Spinal cord (tissue), 10 donors: Measurements from ENCODE around the gene AK9. TPM values are rescaled to one million over a fixed set of nuclear protein-coding genes. Genes with fewer than 3 reads are reported as not detected.

Experiments used
- DNase-seq, 6 donors: peaks; one replicate each; pipeline versions ENCODE4 v3.0.0 to v3.0.0-alpha.2; 2013 to 2015; ENCODE audit warnings: low spot score in 6 of 6, low read depth in 4 of 6
- H3K27ac ChIP-seq: one replicate; pipeline ENCODE4 v1.5.1; 2013; ENCODE audit warnings: low read depth, low read length, control low read depth
- H3K27me3 ChIP-seq: one replicate; pipeline ENCODE4 v1.6.1; 2013; ENCODE audit warnings: low read length; ENCODE audit not compliant: control insufficient read depth, insufficient read depth
- H3K36me3 ChIP-seq: one replicate; pipeline ENCODE4 v1.6.1; 2013; ENCODE audit warnings: low read length; ENCODE audit not compliant: control insufficient read depth, insufficient read depth
- H3K4me1 ChIP-seq: one replicate; pipeline ENCODE4 v1.6.1; 2013; ENCODE audit warnings: low read length; ENCODE audit not compliant: control insufficient read depth, insufficient read depth
- H3K4me3 ChIP-seq: one replicate; pipeline ENCODE4 v1.5.1; 2013; ENCODE audit warnings: low read depth, low read length, control low read depth
- H3K9me3 ChIP-seq: one replicate; pipeline ENCODE4 v1.6.1; 2013; ENCODE audit warnings: low read length; ENCODE audit not compliant: control insufficient read depth, insufficient read depth
- WGBS: methylation state at CpG from one replicate; pipeline ENCODE4 v1.1.5; 2013; ENCODE audit warnings: missing lambda C conversion rate; ENCODE audit not compliant: insufficient coverage; 5-methylcytosine and 5-hydroxymethylcytosine counted together
- polyA plus RNA-seq, 2 donors: library from polyadenylated mRNA; unstranded; fragments of 120-200 nt; gene quantifications; one replicate each; pipeline ENCODE4 v1.2.1, GENCODE V29; 2013; ENCODE audit not compliant: insufficient read length in 2 of 2
- total RNA-seq, 2 donors: library from RNA; depleted of rRNA in 1 of 2; stranded (reverse); fragments of 120-200 nt in 1 of 2; fragments of >200 nt in 1 of 2; gene quantifications; one replicate each; pipeline versions ENCODE4 v1.2.3 to v1.2.4, GENCODE V29; 2013 to 2014
- donor health status: healthy.

AK9 gene
- total and polyA plus RNA-seq, 4 donors: 15.0 to 33.3 (median 20.9) TPM

GRCh38 chr6:109480993-109481480 lies 210.0 kb downstream of the AK9 start:
- H3K27ac ChIP-seq: no peak overlapping the region
- no peaks in the 10 kb centered on the region for H3K27me3 ChIP-seq
- H3K4me1 ChIP-seq: peaks cover 8% of the 10 kb centered on the region
- H3K9me3 ChIP-seq: no peaks in the 10 kb centered on the region
- H3K36me3 ChIP-seq: peaks cover 6% of the 10 kb centered on the region
- DNase-seq: no peak
- no peak overlapping the region for H3K4me3 ChIP-seq
- 90% methylated on average over 6 of the region's 7 CpGs for WGBS

DNA sequence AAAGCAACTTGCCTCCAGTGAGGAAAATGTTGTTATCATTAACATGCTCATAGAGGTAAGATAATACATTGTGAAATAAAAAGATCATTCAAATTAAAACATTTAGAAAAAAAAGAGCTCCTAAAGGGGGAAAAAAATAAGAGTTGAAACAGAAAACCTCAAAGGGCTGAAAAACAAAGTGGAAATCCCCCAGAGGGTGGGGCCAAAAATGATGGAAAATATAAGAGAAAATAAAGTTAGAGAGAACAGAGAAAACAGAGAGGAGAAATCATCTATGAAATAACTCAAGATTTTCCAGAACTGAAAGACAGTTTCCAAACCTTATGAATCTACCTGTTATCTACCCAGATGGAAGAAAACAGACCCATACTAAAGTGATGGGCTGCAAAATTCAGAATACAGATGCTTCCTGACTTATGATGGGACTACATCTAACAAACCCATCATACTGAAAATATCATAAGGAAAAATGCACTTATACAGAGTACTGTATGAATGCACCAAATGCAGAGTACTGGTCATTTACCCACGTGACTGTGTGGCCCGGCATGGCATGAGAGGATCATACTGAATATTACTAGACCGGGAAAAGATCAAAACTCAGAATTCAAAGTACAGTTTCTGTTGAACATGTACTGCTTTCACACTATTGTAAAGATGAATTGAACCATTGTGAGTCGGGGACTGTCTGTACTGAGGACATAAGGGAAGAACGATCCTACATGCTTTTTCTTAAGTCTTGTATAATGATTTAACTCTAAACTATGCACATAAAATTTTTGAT lies 212.0 kb downstream of the AK9 start:
- no peak overlapping the region for H3K4me3 ChIP-seq
- no peaks in the 10 kb centered on the region for H3K9me3 ChIP-seq
- H3K27me3 ChIP-seq: no peaks in the 10 kb centered on the region
- no peak for DNase-seq
- peaks cover 10% of the 10 kb centered on the region for H3K36me3 ChIP-seq
- WGBS: no CpG with 5 or more reads among the region's 5 CpGs
- peaks cover 8% of the 10 kb centered on the region for H3K4me1 ChIP-seq
- H3K27ac ChIP-seq: no peak overlapping the region

GRCh38 chr6:109478222-109478805 lies 212.7 kb downstream of the AK9 start:
- Histone ChIP-seq H3K4me3 (no peak overlapping the region), H3K36me3 (peaks cover 15% of the 10 kb centered on the region), H3K4me1 (peaks cover 8% of the 10 kb centered on the region), H3K9me3 (no peaks in the 10 kb centered on the region), H3K27ac (no peak overlapping the region), H3K27me3 (no peaks in the 10 kb centered on the region)
- 65% methylated on average over 6 of the region's 9 CpGs for WGBS
- DNase-seq: no peak

DNA sequence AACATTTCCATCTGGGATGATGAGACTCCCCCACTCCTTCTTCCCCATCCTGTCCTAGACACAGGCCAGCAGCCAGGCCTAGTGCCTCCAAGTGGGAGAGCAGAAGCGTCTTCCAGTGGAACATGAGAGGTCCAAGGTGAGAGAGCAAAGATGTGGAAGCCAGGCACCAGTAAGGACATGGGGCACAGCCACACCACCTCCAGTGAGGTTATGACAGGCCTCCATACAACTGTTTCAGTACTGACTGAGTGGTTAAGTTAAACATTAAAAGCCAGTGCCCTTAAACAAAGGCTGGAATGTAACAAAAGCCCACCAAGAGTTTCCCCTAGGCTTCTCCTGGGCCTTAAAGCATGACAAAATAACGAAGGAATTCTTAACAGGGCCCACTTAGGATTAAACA lies 213.3 kb downstream of the AK9 start:
- Histone ChIP-seq H3K27me3 (no peaks in the 10 kb centered on the region), H3K36me3 (peaks cover 21% of the 10 kb centered on the region), H3K4me3 (no peak overlapping the region), H3K27ac (no peak overlapping the region), H3K9me3 (no peaks in the 10 kb centered on the region), H3K4me1 (peaks cover 8% of the 10 kb centered on the region)
- 41% methylated on average over 2 of the region's 2 CpGs for WGBS
- DNase-seq: no peak

GRCh38 chr6:109477184-109477583 lies 213.8 kb downstream of the AK9 start:
- H3K36me3 ChIP-seq: peaks cover 26% of the 10 kb centered on the region
- H3K27ac ChIP-seq: no peak overlapping the region
- peaks cover 5% of the 10 kb centered on the region for H3K4me1 ChIP-seq
- DNase-seq: no peak
- no peak overlapping the region for H3K4me3 ChIP-seq
- H3K9me3 ChIP-seq: no peaks in the 10 kb centered on the region
- no CpG with 5 or more reads among the region's 2 CpGs for whole genome bisulfite sequencing
- no peaks in the 10 kb centered on the region for H3K27me3 ChIP-seq

GRCh38 chr6:109475625-109476024 lies 215.4 kb downstream of the AK9 start:
- Histone ChIP-seq H3K9me3 (no peaks in the 10 kb centered on the region), H3K4me3 (no peak overlapping the region), H3K27me3 (no peaks in the 10 kb centered on the region), H3K36me3 (peaks cover 33% of the 10 kb centered on the region), H3K27ac (no peak overlapping the region), H3K4me1 (no peaks in the 10 kb centered on the region)
- WGBS: no CpG with 5 or more reads among the region's 2 CpGs
- DNase-seq: no peak

GRCh38 chr6:109474995-109475394 lies 216.0 kb downstream of the AK9 start:
- Histone ChIP-seq H3K9me3 (no peaks in the 10 kb centered on the region), H3K27me3 (no peaks in the 10 kb centered on the region), H3K4me1 (no peaks in the 10 kb centered on the region), H3K27ac (no peak overlapping the region), H3K36me3 (peaks cover 36% of the 10 kb centered on the region), H3K4me3 (no peak overlapping the region)
- WGBS: 90% methylated on average over 2 of the region's 4 CpGs
- DNase-seq: no peak

- WGBS: 97% methylated on average over 3 of the region's 3 CpGs
- Histone ChIP-seq H3K4me1 (no peaks in the 10 kb centered on the region), H3K4me3 (no peak overlapping the region), H3K27ac (no peak overlapping the region), H3K36me3 (peaks cover 40% of the 10 kb centered on the region), H3K9me3 (no peaks in the 10 kb centered on the region), H3K27me3 (no peaks in the 10 kb centered on the region)
- DNase-seq: no peak
Measured at GRCh38 chr6:109473120-109473519, 217.9 kb downstream of the AK9 start.

DNA sequence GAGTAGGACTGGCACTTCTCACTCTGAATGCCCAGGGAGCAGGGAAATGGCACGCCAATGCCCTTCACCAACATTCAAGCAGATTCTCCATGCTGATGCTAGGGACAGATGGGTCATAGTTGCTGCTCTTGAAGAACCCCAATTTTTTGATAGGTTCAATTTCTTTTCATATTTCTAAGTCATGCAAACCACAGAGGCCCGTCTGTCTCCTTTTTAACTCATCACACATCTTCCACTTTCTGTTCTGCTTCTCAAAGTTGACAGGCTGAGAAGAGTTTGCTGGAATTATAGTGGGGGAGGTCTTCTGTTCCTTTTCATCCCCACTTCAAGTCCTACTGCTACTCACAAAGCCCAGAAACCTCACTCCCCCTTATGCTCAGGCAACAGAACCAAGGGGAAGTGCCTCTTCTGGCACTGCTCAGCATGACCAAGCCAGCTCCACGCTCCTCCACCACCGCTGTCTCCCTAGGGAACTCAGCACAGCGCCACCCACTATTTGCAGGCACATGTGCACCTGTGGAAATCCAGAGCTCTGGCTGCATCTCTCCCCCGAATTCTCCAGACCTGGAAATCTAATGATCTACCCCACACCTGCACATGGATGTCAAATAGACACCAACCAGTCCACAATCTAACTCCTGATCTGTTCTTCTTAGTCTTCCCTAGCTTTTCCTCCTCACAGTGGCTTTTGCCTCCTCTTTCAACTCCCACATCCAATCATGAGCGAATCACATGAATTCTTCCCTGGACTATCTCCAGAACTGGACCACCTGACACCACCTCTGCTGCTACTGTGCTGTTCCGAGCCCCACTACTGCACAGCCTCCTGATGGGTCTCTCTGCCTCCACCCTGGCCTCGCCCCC lies 218.6 kb downstream of the AK9 start:
- H3K4me3 ChIP-seq: no peak overlapping the region
- 93% methylated on average over 8 of the region's 9 CpGs for WGBS
- H3K4me1 ChIP-seq: no peaks in the 10 kb centered on the region
- H3K36me3 ChIP-seq: peaks cover 41% of the 10 kb centered on the region
- H3K27ac ChIP-seq: no peak overlapping the region
- H3K9me3 ChIP-seq: no peaks in the 10 kb centered on the region
- no peak for DNase-seq
- no peaks in the 10 kb centered on the region for H3K27me3 ChIP-seq
